ENCODE measurements around the gene EPB41L2.
A peak's percentile ranks its signal among the peaks of the same experiment; 100 is the strongest.

The EPB41L2 gene

DNA sequence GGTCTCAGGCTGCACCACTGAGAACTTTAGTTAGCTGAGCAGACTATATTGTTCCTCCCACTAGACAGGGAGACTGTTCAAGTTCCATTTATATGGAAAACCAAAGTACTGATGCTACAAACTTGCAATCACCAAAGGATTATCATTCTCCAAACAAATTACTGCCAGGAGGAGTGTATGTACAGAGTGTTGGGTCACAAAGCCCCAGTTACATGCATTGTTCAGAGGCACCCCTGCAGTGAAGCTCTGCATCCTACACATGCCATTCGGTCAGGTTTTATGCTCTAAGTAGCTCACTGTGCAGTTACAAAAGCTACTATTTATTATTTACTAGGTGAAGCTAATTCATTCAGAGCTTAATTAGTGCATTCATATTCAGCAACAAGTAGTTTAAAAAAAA lies 160.0 kb downstream of the EPB41L2 start:
- no peak for DNase-seq

DNA sequence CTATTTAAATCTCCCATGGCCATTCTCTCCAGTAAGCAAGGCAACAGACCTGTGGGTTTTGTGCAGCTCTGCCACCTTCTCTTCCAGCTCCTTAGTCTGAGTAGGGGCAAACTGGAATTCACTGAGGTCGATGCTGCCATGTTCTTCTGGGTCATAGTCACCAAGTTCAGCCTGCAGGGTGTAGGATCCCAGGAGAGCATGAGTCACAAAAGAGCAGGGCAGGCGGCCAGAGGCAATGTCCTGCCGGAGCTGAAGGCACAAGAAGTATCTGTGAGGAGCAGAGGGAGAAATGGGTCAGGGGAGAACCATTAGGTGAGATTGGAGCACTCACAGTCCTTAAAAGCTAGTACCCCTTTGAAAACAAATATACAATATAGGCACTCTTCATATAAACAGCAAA lies 162.1 kb downstream of the EPB41L2 start:
- DNase-seq = no peak

DNA sequence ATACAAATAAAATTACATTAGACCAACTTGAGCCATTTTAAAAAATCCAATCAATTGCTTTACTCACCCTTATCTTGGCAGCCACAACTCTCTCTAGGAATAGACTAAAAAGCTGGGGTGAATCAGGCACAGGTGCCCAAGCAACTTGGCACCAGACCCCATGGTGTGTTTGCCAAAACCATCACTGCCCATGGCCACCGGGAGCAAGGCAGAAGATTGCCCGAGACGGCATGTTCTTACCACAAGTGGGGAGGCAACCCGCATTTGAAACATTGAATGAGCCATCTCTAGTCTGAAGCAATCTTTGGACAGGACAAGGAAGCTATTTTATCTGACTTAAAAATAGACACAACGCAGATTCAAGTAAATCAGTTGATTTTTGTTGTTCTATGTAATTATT lies 166.8 kb downstream of the EPB41L2 start:
- DNase-seq = no peak

- DNase-seq = no peak
These were observed 167.5 kb downstream of the EPB41L2 start for GRCh38 chr6:130895516-130895915.

- DNase-seq = no peak
These were observed 169.3 kb downstream of the EPB41L2 start for GRCh38 chr6:130893766-130894165.

- DNase-seq = peak; percentile 73 to 81
These were observed 169.8 kb downstream of the EPB41L2 start for GRCh38 chr6:130893277-130893676.

GRCh38 chr6:130890521-130890971 lies 172.5 kb downstream of the EPB41L2 start:
- peak in 1 of 2 donors; percentile 48 for DNase-seq

- no peak for DNase-seq
These were observed 173.6 kb downstream of the EPB41L2 start for GRCh38 chr6:130889423-130889822.

DNA sequence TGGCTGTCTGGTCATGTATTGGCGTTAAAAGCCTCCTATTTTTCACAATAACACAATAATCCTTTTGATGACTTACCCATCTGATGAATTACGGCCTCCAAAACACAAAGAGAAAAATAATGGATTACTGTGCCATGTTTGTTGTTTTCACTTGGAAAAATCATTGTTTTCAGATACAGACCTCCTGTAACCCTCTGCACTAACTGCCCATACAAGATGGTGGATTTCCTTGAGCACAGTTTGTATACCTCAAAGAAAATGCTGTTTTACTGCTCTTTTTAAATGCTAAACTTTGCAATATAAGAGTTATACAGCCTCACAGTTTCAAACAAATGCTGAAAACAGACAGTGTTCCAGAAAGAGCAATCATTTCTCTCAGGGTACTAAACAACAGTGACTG lies 174.8 kb downstream of the EPB41L2 start:
- no peak for DNase-seq

- DNase-seq = no peak
These were observed 176.1 kb downstream of the EPB41L2 start for GRCh38 chr6:130886966-130887365.

DNA sequence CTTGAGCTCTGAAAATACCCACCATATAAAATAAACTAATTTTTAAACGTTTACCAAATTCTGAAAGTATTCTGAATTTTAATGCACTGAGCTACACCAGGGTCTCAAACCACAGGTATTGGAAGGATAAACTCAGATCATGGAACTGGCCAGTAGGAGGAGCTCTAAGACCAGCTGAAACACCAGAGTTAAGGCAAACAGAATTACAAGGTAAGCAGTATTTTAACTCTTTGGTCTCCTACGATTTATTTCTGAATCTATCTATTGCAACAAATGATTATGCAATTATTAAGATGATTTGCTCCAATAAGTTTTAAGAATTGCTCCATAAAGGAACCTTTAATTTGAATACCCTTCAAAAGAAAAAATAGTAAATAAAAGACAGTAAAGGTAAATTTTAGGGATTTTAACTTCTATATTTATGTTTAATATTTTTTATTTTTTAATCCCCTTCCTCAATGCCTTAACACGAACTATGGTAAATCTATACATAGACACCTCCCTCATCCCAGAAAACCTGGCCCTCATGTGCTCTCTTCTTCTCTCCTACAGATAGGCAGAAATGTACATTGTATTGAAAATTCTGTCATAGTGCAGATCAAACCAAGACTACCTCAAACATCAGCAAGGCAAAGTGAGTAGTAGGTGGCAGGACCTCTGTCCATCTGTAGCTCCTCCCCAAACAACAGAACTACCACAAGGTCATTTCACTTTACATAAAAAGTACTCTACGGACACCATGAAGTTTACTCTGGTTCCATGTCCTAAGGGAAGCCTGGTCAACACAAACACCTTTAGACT lies 177.5 kb downstream of the EPB41L2 start:
- peak; percentile 82 to 85 for DNase-seq

DNA sequence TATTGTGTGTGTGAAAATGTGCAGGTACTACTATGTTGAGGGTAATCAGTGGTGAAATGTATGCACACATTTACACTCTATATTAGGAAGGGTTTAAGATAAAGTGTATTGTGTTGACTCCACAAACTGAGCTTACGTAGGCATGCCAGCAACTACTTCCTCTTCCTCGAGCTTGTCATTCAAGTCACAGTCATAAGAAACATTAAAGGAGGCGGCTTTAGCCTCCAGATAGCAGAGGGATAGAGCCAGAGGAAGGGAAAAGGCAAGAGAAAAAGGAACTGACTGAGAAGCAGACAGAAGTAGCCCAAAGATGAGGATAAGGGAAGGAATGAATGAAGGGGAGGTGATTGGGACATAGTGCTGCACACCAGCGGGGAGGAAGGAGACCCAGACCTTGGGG lies 180.7 kb downstream of the EPB41L2 start:
- DNase-seq = peak; percentile 62 to 69

GRCh38 chr6:130879826-130880225 lies 183.2 kb downstream of the EPB41L2 start:
- DNase-seq = no peak

- peak in 1 of 2 donors; percentile 6 for DNase-seq
These were observed 189.3 kb downstream of the EPB41L2 start for GRCh38 chr6:130873746-130874145.

GRCh38 chr6:130872250-130873095 lies 190.6 kb downstream of the EPB41L2 start:
- peak; percentile 36 to 56 for DNase-seq

- no peak for DNase-seq
These were observed 192.7 kb downstream of the EPB41L2 start for GRCh38 chr6:130870179-130870880.

GRCh38 chr6:130869681-130870080 lies 193.4 kb downstream of the EPB41L2 start:
- no peak for DNase-seq

GRCh38 chr6:130865793-130866192 lies 197.3 kb downstream of the EPB41L2 start:
- no peak for DNase-seq

DNA sequence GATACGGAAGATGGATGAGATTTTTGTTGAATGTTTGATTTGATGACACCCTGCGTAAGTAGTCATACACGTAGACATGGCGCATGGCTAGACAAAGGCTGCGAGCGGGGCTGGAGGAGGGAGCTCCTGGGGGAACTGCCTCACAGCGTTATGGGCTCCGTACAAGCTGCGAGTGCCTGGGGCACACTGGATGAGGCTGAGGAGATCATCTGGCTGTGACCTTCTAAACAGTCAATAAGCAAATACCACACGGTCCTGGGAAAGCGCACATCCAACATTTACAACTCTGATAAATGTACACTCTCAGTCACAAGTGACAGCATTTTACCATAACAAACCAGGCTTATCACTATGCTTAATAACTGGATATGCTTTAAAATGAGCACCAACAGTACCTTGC lies 198.7 kb downstream of the EPB41L2 start:
- DNase-seq = no peak

DNA sequence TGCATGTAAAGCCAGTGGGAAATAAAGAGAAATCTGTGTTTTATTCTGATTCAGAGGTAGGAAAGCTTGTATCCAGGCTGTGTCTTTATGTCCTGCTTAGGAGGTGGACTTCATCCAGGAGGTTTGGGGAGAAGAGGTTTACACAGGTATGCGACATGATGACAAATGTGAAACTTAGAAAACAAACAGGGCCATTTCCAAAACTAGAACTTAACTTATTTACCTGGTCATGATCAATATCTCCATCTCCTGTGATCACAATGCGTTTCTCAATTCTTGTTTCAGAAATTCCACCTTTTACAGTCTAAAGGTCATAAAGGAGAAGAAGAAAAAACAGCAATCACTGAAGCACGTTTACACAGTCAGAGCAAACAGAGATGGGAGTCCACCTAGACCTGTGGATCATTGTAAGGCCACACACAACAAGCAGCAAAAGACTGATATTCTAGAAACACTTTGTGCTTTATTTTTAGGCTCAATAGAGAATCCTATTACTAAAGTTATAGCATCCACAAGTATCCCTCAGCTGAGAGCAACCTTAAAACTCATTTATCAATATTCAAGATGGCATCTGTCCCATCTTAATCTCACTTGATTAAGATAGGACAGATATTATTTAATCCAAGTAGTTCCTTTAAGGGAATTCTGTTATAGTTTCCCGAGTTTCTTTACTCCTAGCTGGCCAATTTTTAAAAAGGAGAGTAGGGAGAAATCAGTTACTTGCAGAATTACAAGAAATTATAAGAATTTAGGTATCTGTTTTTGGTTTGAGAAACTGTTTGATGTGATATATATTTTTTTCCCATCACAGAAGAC lies 199.4 kb downstream of the EPB41L2 start:
- no peak for DNase-seq

DNA sequence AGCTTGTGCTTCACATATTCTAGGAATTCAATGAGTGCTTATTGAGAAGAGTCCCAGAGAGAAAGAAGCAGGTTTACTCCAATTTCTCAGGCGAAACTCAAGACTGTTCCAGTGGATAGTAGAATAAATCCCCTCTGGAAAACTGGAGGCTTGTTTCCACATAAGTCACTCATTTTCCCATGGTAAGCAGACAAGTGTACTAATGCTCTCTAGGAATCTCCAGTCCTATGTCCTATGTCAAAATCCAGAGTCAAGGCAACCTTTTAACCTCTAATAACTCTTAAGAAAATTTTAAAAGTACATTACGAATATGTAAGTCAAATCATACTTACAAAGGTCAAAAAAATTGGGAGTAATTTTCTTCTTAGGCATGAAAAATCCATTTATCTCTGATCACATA lies 200.7 kb downstream of the EPB41L2 start:
- no peak for DNase-seq

Data from inflammatory macrophage (primary cell).